B cell (primary cell): ENCODE measurements around the gene OR1I1.

Experiments used
- CTCF ChIP-seq: fragments of 200-600 bp; IDR thresholded peaks from one replicate; pipeline ENCODE4 v1.8.0; 2022; ENCODE audit warnings: antibody characterized with exemption, mild to moderate bottlenecking
- EZH2 ChIP-seq: IDR thresholded peaks from 2 replicates; pipeline ENCODE4 v1.6.1; 2012; ENCODE audit warnings: borderline replicate concordance, low read depth, mild to moderate bottlenecking, moderate library complexity, low read length; ENCODE audit not compliant: insufficient read depth, poor library complexity, severe bottlenecking

- TF ChIP-seq CTCF (no peak), EZH2 (no peak)
Observed at GRCh38 chr19:15116856-15117255, 34.8 kb downstream of the OR1I1 start.
